HG02938 (cell line): ENCODE measurements around the gene PTPRQ.

ENCODE experiments used
- ATAC-seq: cut with Tn5 transposase; IDR thresholded peaks from one replicate; pipeline ENCODE4 v1.9.1; 2021; ENCODE audit warnings: mild to moderate bottlenecking, moderate library complexity; ENCODE audit not compliant: unreplicated experiment

The PTPRQ gene

GRCh38 chr12:80698256-80698655, 254.2 kb downstream of the PTPRQ start:
- no peak for ATAC-seq

GRCh38 chr12:80698847-80699542, 255.0 kb downstream of the PTPRQ start:
- no peak for ATAC-seq

- ATAC-seq = no peak
These were observed 256.3 kb downstream of the PTPRQ start for GRCh38 chr12:80700327-80700726.

GRCh38 chr12:80701388-80701787, 257.4 kb downstream of the PTPRQ start:
- ATAC-seq = no peak

- peak; percentile 88 for ATAC-seq
These were observed 259.1 kb downstream of the PTPRQ start for GRCh38 chr12:80702889-80703805.

GRCh38 chr12:80704420-80704819, 260.4 kb downstream of the PTPRQ start:
- no peak for ATAC-seq

- ATAC-seq = no peak
These were observed 263.2 kb downstream of the PTPRQ start, which contains the start of gene MYF6 for GRCh38 chr12:80707126-80707829. Gene MYF6, plus strand, starts transcription at chr12:80707634. Its CDS starts 86 bp downstream, at chr12:80707720.

GRCh38 chr12:80707830-80708258, 263.8 kb downstream of the PTPRQ start:
- no peak for ATAC-seq

GRCh38 chr12:80708259-80708974, 264.4 kb downstream of the PTPRQ start:
- ATAC-seq = no peak

- ATAC-seq = no peak
These were observed 264.9 kb downstream of the PTPRQ start for GRCh38 chr12:80708975-80709328.

- ATAC-seq = peak; percentile 45
These were observed 266.0 kb downstream of the PTPRQ start for GRCh38 chr12:80709811-80710726.

- peak; percentile 7 for ATAC-seq
These were observed 266.9 kb downstream of the PTPRQ start for GRCh38 chr12:80710727-80711449.

GRCh38 chr12:80711866-80712265, 267.8 kb downstream of the PTPRQ start:
- no peak for ATAC-seq

- ATAC-seq = no peak
These were observed 268.8 kb downstream of the PTPRQ start for GRCh38 chr12:80712866-80713265.

GRCh38 chr12:80713419-80713818, 269.4 kb downstream of the PTPRQ start:
- no peak for ATAC-seq

GRCh38 chr12:80714055-80714454, 270.0 kb downstream of the PTPRQ start:
- no peak for ATAC-seq

- no peak for ATAC-seq
These were observed 270.8 kb downstream of the PTPRQ start for GRCh38 chr12:80714846-80715245.

- ATAC-seq = no peak
These were observed 271.7 kb downstream of the PTPRQ start for GRCh38 chr12:80715713-80716249.
